ENCODE results near the gene NOVA1.

The NOVA1 gene

GRCh38 chr14:26593357-26593756 is 4.5 kb downstream of the NOVA1 start:
- DNase-seq = no peak

- DNase-seq = no peak
These were observed 7.9 kb downstream of the NOVA1 start for GRCh38 chr14:26589925-26590324.

- DNase-seq = no peak
These were observed 20.1 kb downstream of the NOVA1 start for GRCh38 chr14:26577711-26578110.

GRCh38 chr14:26554069-26554772 is 43.6 kb downstream of the NOVA1 start:
- DNase-seq = no peak

GRCh38 chr14:26549571-26549970 is 48.3 kb downstream of the NOVA1 start:
- DNase-seq = no peak

- no peak for DNase-seq
These were observed 49.4 kb downstream of the NOVA1 start for GRCh38 chr14:26548406-26548805.

GRCh38 chr14:26538176-26538575 is 59.7 kb downstream of the NOVA1 start:
- no peak for DNase-seq

GRCh38 chr14:26531894-26532293 is 65.9 kb downstream of the NOVA1 start:
- DNase-seq = no peak

- DNase-seq = no peak
These were observed 69.2 kb downstream of the NOVA1 start for GRCh38 chr14:26528415-26529182.

GRCh38 chr14:26527095-26527494 is 70.7 kb downstream of the NOVA1 start:
- no peak for DNase-seq

- no peak for DNase-seq
These were observed 71.7 kb downstream of the NOVA1 start for GRCh38 chr14:26526137-26526536.

- DNase-seq = no peak
These were observed 72.7 kb downstream of the NOVA1 start for GRCh38 chr14:26525085-26525484.

GRCh38 chr14:26522967-26523366 is 74.9 kb downstream of the NOVA1 start:
- no peak for DNase-seq

GRCh38 chr14:26517771-26518170 is 80.1 kb downstream of the NOVA1 start:
- no peak for DNase-seq

GRCh38 chr14:26500028-26500427 is 97.8 kb downstream of the NOVA1 start:
- no peak for DNase-seq

- no peak for DNase-seq
These were observed 98.3 kb downstream of the NOVA1 start for GRCh38 chr14:26499546-26499945.

- DNase-seq = no peak
These were observed 110.9 kb downstream of the NOVA1 start for GRCh38 chr14:26486922-26487321.

- no peak for DNase-seq
These were observed 113.3 kb downstream of the NOVA1 start for GRCh38 chr14:26484562-26484961.

- no peak for DNase-seq
These were observed 118.9 kb downstream of the NOVA1 start for GRCh38 chr14:26478967-26479366.

- DNase-seq = no peak
These were observed 131.0 kb downstream of the NOVA1 start for GRCh38 chr14:26466862-26467261.

GRCh38 chr14:26463136-26463535 is 134.7 kb downstream of the NOVA1 start:
- DNase-seq = no peak

GRCh38 chr14:26454105-26454504 is 143.7 kb downstream of the NOVA1 start:
- no peak for DNase-seq

GRCh38 chr14:26448181-26448855 is 149.5 kb downstream of the NOVA1 start:
- no peak for DNase-seq

GRCh38 chr14:26444822-26445221 is 153.0 kb downstream of the NOVA1 start:
- DNase-seq = no peak
